Smooth muscle cell (in vitro differentiated cells): Measurements from ENCODE around the gene NUDT22. TPM values are rescaled to one million over a fixed set of nuclear protein-coding genes. Genes with fewer than 3 reads are reported as not detected.

Experiments
- DNase-seq: peaks from one replicate; lab custom pipeline; 2025; ENCODE audit not compliant: unreplicated experiment; lab: John Stamatoyannopoulos, UW
- H2AFZ ChIP-seq: fragments of 200-600 bp; sonication (generic); 2 replicates; pipeline ENCODE4 v1.6.0; 2016; ENCODE audit warnings: antibody characterized with exemption, low read depth, mild to moderate bottlenecking
- H3F3A ChIP-seq: fragments of 200-600 bp; sonication (generic); 2 replicates; pipeline ENCODE4 v1.6.0; 2017; ENCODE audit warnings: antibody characterized with exemption, low read depth
- H3K27ac ChIP-seq: fragments of 200-600 bp; sonication (generic); 2 replicates; pipeline ENCODE4 v1.5.1; 2016; ENCODE audit warnings: low read depth, mild to moderate bottlenecking
- H3K27me3 ChIP-seq: fragments of 200-600 bp; sonication (generic); 2 replicates; pipeline ENCODE4 v1.6.1; 2016; ENCODE audit warnings: low read depth, mild to moderate bottlenecking
- H3K36me3 ChIP-seq: fragments of 200-600 bp; sonication (generic); 2 replicates; pipeline ENCODE4 v1.5.1; 2016; ENCODE audit warnings: low read depth
- H3K4me1 ChIP-seq: fragments of 200-600 bp; sonication (generic); 2 replicates; pipeline ENCODE4 v1.5.1; 2016; ENCODE audit warnings: low read depth
- H3K4me2 ChIP-seq: fragments of 200-600 bp; sonication (generic); 2 replicates; pipeline ENCODE4 v1.6.0; 2016; ENCODE audit warnings: mild to moderate bottlenecking
- H3K4me3 ChIP-seq: fragments of 200-600 bp; sonication (generic); 2 replicates; pipeline ENCODE4 v1.5.1; 2016; ENCODE audit warnings: mild to moderate bottlenecking
- H3K79me2 ChIP-seq: fragments of 200-600 bp; sonication (generic); 2 replicates; pipeline ENCODE4 v1.6.0; 2016; ENCODE audit warnings: low read depth, mild to moderate bottlenecking
- H3K9ac ChIP-seq: fragments of 200-600 bp; sonication (generic); 2 replicates; pipeline ENCODE4 v1.6.0; 2016; ENCODE audit warnings: low read depth
- H3K9me3 ChIP-seq: fragments of 200-600 bp; sonication (generic); replicated peaks from 2 replicates; pipeline ENCODE4 v1.5.1; 2016; ENCODE audit warnings: low read depth
- H4K20me1 ChIP-seq: fragments of 200-600 bp; sonication (generic); 2 replicates; pipeline ENCODE4 v1.6.0; 2016; ENCODE audit warnings: low read depth
- CTCF ChIP-seq: fragments of 200-600 bp; sonication (generic); IDR thresholded peaks from 2 replicates; pipeline ENCODE4 v1.5.1; 2017; ENCODE audit warnings: borderline replicate concordance, mild to moderate bottlenecking, antibody characterized with exemption; ENCODE audit not compliant: insufficient read depth, poor library complexity, severe bottlenecking
- WGBS: methylation state at CpG from one replicate; pipeline ENCODE4 v1.1.7; 2016; ENCODE audit warnings: low lambda C conversion rate; 5-methylcytosine and 5-hydroxymethylcytosine counted together
- polyA plus RNA-seq: library from polyadenylated mRNA; unstranded; fragments of >200 nt; fragmentation: Nextera tagmentation; extraction: Ambion mirVana; gene quantifications from 2 replicates; pipeline ENCODE4 v1.2.1, GENCODE V29; 2016
- total RNA-seq: library from RNA; depleted of rRNA; stranded (reverse); fragments of >200 nt; gene quantifications from 2 replicates; pipeline ENCODE4 v1.2.3, GENCODE V29; 2014

NUDT22 gene
- total and polyA plus RNA-seq, 2 experiments from 2014 or later, result 51.5 to 82.1 TPM

GRCh38 chr11:64266339-64266738 is 40.3 kb downstream of the NUDT22 start:
- no peak overlapping the region for H3K4me3 ChIP-seq
- peaks cover 8% of the 10 kb centered on the region for H3K4me1 ChIP-seq
- no peak for DNase-seq
- no peaks in the 10 kb centered on the region for H3K36me3 ChIP-seq
- 92% methylated on average over 15 of the region's 15 CpGs for WGBS
- no peak for TF ChIP-seq CTCF
- no peak overlapping the region for H3K4me2 ChIP-seq
- no peaks in the 10 kb centered on the region for H3K27me3 ChIP-seq
- H4K20me1 ChIP-seq, result no peaks in the 10 kb centered on the region
- no peaks in the 10 kb centered on the region for H3K79me2 ChIP-seq
- H3K27ac ChIP-seq, result no peak overlapping the region
- peaks cover 8% of the 10 kb centered on the region for H3F3A ChIP-seq
- H3K9ac ChIP-seq, result no peak overlapping the region
- H3K9me3 ChIP-seq, result no peaks in the 10 kb centered on the region
- H2AFZ ChIP-seq, result no peak overlapping the region

DNA sequence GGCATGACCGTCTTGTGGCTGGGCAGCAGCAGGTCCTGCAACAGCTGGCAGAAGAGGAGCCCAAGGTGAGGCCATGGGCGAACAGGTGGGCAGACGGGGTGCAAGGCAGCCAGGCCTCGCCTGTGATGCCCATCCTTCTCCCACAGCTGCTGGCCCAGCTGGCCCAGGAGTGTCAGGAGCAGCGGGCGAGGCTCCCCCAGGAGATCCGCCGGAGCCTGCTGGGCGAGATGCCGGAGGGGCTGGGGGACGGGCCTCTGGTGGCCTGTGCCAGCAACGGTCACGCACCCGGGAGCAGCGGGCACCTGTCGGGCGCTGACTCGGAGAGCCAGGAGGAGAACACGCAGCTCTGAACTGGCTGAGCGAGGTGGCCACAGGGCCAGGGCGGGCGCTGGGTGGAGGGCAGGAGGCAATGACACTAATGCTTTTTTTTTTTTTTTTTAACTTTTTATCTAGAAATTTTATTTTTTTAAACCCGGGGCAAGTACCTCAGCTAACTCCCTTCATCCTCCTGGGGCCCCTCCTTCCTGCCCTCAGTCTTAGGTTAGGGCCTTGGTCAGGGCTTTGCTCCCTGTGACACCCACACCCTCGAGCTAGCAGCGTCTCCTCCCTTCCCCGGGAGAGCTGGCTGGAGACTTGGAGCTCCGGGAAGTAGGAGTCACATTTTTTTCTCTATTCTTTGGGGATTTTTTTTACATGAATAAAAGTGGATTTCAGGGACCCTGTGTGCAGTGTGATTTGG is 41.3 kb downstream of the NUDT22 start:
- Histone ChIP-seq H3K27me3 (no peaks in the 10 kb centered on the region), H4K20me1 (no peaks in the 10 kb centered on the region), H3K9ac (no peak overlapping the region), H3K4me3 (no peak overlapping the region), H3K4me2 (no peak overlapping the region), H2AFZ (no peak overlapping the region), H3K36me3 (no peaks in the 10 kb centered on the region), H3K79me2 (no peaks in the 10 kb centered on the region), H3K4me1 (peaks cover 8% of the 10 kb centered on the region), H3K27ac (no peak overlapping the region), H3K9me3 (no peaks in the 10 kb centered on the region), H3F3A (peaks cover 12% of the 10 kb centered on the region)
- DNase-seq, result no peak
- WGBS, result 87% methylated on average over 13 of the region's 27 CpGs
- TF ChIP-seq CTCF, result no peak

GRCh38 chr11:64268025-64268892 is 42.2 kb downstream of the NUDT22 start:
- no peak for DNase-seq
- H3K4me1 ChIP-seq, result peaks cover 8% of the 10 kb centered on the region
- H3K9me3 ChIP-seq, result no peaks in the 10 kb centered on the region
- H3F3A ChIP-seq, result peaks cover 12% of the 10 kb centered on the region
- H3K9ac ChIP-seq, result peak overlapping the region; percentile 85
- no peak for TF ChIP-seq CTCF
- no peaks in the 10 kb centered on the region for H3K79me2 ChIP-seq
- peak overlapping the region; percentile 91 for H3K27ac ChIP-seq
- H3K36me3 ChIP-seq, result no peaks in the 10 kb centered on the region
- peak overlapping the region; percentile 62 for H3K4me3 ChIP-seq
- no peaks in the 10 kb centered on the region for H3K27me3 ChIP-seq
- peak overlapping the region; percentile 86 for H3K4me2 ChIP-seq
- WGBS, result 75% methylated on average over 21 of the region's 23 CpGs
- no peaks in the 10 kb centered on the region for H4K20me1 ChIP-seq
- H2AFZ ChIP-seq, result no peak overlapping the region
